GM23338 (cell line): ENCODE results near the gene ALX1. TPM values are rescaled to one million over a fixed set of nuclear protein-coding genes. Genes with fewer than 3 reads are reported as not detected.

ENCODE experiments used
- ATAC-seq: fragments of 200-7000 bp; cut with Tn5 transposase; 3 replicates; pipeline ENCODE4 v1.9.1; 2020
- DNase-seq: peaks from one replicate; pipeline ENCODE4 v3.0.0-alpha.2; 2015; ENCODE audit warnings: low spot score
- H2AFZ ChIP-seq: fragments of 200-600 bp; sonication (generic); 2 replicates; pipeline ENCODE4 v1.8.0; 2016; ENCODE audit warnings: antibody characterized with exemption, mild to moderate bottlenecking, moderate library complexity
- H3F3A ChIP-seq: fragments of 200-600 bp; sonication (generic); replicated peaks from 2 replicates; pipeline ENCODE4 v1.8.0; 2017; ENCODE audit warnings: antibody characterized with exemption, mixed run types, low read depth
- H3K27ac ChIP-seq: fragments of 200-600 bp; sonication (generic); 2 replicates; pipeline ENCODE4 v1.6.1; 2016; ENCODE audit warnings: low read depth
- H3K27me3 ChIP-seq: fragments of 200-600 bp; sonication (generic); 2 replicates; pipeline ENCODE4 v1.8.0; 2016; ENCODE audit warnings: mild to moderate bottlenecking, mixed run types, moderate library complexity; ENCODE audit not compliant: insufficient read depth
- H3K36me3 ChIP-seq: fragments of 200-600 bp; sonication (generic); 2 replicates; pipeline ENCODE4 v1.8.0; 2016; ENCODE audit warnings: mild to moderate bottlenecking; ENCODE audit not compliant: insufficient read depth
- H3K4me1 ChIP-seq: fragments of 200-600 bp; sonication (generic); 2 replicates; pipeline ENCODE4 v1.8.0; 2016; ENCODE audit warnings: mild to moderate bottlenecking, moderate library complexity; ENCODE audit not compliant: insufficient read depth
- H3K4me2 ChIP-seq: fragments of 200-600 bp; sonication (generic); 2 replicates; pipeline ENCODE4 v1.7.1; 2017; ENCODE audit warnings: mixed run types
- H3K4me3 ChIP-seq: fragments of 200-600 bp; sonication (generic); 2 replicates; pipeline ENCODE4 v1.6.1; 2016; ENCODE audit warnings: mixed run types
- H3K79me2 ChIP-seq: fragments of 200-600 bp; sonication (generic); replicated peaks from 2 replicates; pipeline ENCODE4 v1.8.0; 2017; ENCODE audit warnings: mild to moderate bottlenecking; ENCODE audit not compliant: insufficient read depth
- H3K9me2 ChIP-seq: fragments of 200-600 bp; sonication (generic); 2 replicates; pipeline ENCODE4 v1.8.0; 2017; ENCODE audit not compliant: insufficient read depth
- H4K20me1 ChIP-seq: fragments of 200-600 bp; sonication (generic); replicated peaks from 2 replicates; pipeline ENCODE4 v1.8.0; 2017; ENCODE audit warnings: mild to moderate bottlenecking; ENCODE audit not compliant: insufficient read depth
- H3K27ac Mint-ChIP-seq: 2 replicates; pipeline ENCODE4 v1.8.0; 2020; ENCODE audit warnings: inconsistent platforms, mild to moderate bottlenecking, moderate library complexity, mixed read lengths
- H3K27me3 Mint-ChIP-seq: 3 replicates; pipeline ENCODE4 v1.8.0; 2022; ENCODE audit warnings: low read depth, mild to moderate bottlenecking, moderate library complexity, mixed read lengths, inconsistent platforms; ENCODE audit not compliant: insufficient read depth, poor library complexity
- H3K36me3 Mint-ChIP-seq: 3 replicates; pipeline ENCODE4 v1.8.0; 2021; ENCODE audit warnings: low read depth, mild to moderate bottlenecking, inconsistent platforms, moderate library complexity, mixed read lengths
- H3K4me1 Mint-ChIP-seq: 3 replicates; pipeline ENCODE4 v1.8.0; 2020; ENCODE audit warnings: mild to moderate bottlenecking, inconsistent platforms, mixed read lengths
- H3K4me3 Mint-ChIP-seq: 3 replicates; pipeline ENCODE4 v1.8.0; 2021; ENCODE audit warnings: moderate library complexity, mild to moderate bottlenecking, inconsistent platforms, mixed read lengths
- H3K9me3 Mint-ChIP-seq: 3 replicates; pipeline ENCODE4 v1.8.0; 2020; ENCODE audit warnings: moderate library complexity, mild to moderate bottlenecking, inconsistent platforms, mixed read lengths
- CREB1 ChIP-seq: fragments of 250-450 bp; sonication (Bioruptor Pico); IDR thresholded peaks from 2 replicates; pipeline ENCODE4 v1.5.0; 2020; ENCODE audit warnings: low read depth, mild to moderate bottlenecking, moderate library complexity
- CTCF ChIP-seq, 2 experiments: fragments of 200-600 bp in 1 of 2; sonication (generic) in 1 of 2; conservative IDR thresholded peaks; 2 replicates each; pipeline versions ENCODE4 v1.5.1 to v1.6.1; 2016 to 2017; ENCODE audit warnings: antibody characterized with exemption in 2 of 2, low read depth in 2 of 2, mild to moderate bottlenecking in 2 of 2, moderate library complexity in 1 of 2
- ETS1 ChIP-seq: IDR thresholded peaks from 2 replicates; pipeline ENCODE4 v1.6.1; 2016; ENCODE audit warnings: antibody characterized with exemption
- EZH2phosphoT487 ChIP-seq: fragments of 200-600 bp; sonication (generic); IDR thresholded peaks from one replicate; pipeline ENCODE4 v1.8.1; 2018; ENCODE audit warnings: antibody characterized with exemption; ENCODE audit not compliant: unreplicated experiment
- NANOG ChIP-seq: IDR thresholded peaks from 2 replicates; pipeline ENCODE4 v1.6.1; 2016; ENCODE audit warnings: antibody characterized with exemption, borderline replicate concordance
- REST ChIP-seq: IDR thresholded peaks from one replicate; pipeline ENCODE4 v1.6.1; 2018; ENCODE audit warnings: antibody characterized with exemption; ENCODE audit not compliant: unreplicated experiment
- STAT1 ChIP-seq: IDR thresholded peaks from one replicate; pipeline ENCODE4 v1.6.1; 2016; ENCODE audit warnings: antibody characterized with exemption; ENCODE audit not compliant: unreplicated experiment
- ZNF114 ChIP-seq: fragments of 250-450 bp; sonication (Bioruptor Pico); IDR thresholded peaks from 2 replicates; pipeline ENCODE4 v1.5.0; 2020; ENCODE audit warnings: mild to moderate bottlenecking, moderate library complexity
- ZNF331 ChIP-seq: fragments of 250-450 bp; sonication (Bioruptor Pico); IDR thresholded peaks from 2 replicates; pipeline ENCODE4 v1.5.0; 2020; ENCODE audit warnings: low read depth, mild to moderate bottlenecking, moderate library complexity
- ZNF462 ChIP-seq: fragments of 250-450 bp; sonication (Bioruptor Pico); IDR thresholded peaks from 2 replicates; pipeline ENCODE4 v1.5.0; 2020; ENCODE audit warnings: mild to moderate bottlenecking, moderate library complexity
- polyA plus RNA-seq: library from polyadenylated mRNA; unstranded; fragments of >200 nt; fragmentation: Nextera tagmentation; extraction: Ambion mirVana; gene quantifications from 2 replicates; pipeline ENCODE4 v1.2.1, GENCODE V29; 2016
- total RNA-seq: library from RNA; depleted of rRNA; stranded (reverse); fragments of >200 nt; shearing (Covaris generic); gene quantifications from 2 replicates; pipeline ENCODE4 v1.2.3, GENCODE V29; 2014

Gene ALX1
- total and polyA plus RNA-seq, 2 experiments from 2014 or later, result 0.49 to 1.1 TPM

GRCh38 chr12:85299053-85299452 lies 19.0 kb downstream of the ALX1 start:
- no peaks in the 10 kb centered on the region for H4K20me1 ChIP-seq
- Mint-ChIP-seq H3K36me3 (no peaks in the 10 kb centered on the region), H3K4me1 (no peaks in the 10 kb centered on the region; the same call in 1 of the 3 replicates)

GRCh38 chr12:85301051-85301450 lies 21.0 kb downstream of the ALX1 start:
- Mint-ChIP-seq H3K36me3 (no peaks in the 10 kb centered on the region), H3K27me3 (no peaks in the 10 kb centered on the region), H3K4me1 (peaks cover under 1% of the 10 kb centered on the region; the same call in 2 of the 3 replicates), H3K4me3 (no peak overlapping the region), H3K27ac (no peak overlapping the region), H3K9me3 (no peaks in the 10 kb centered on the region)
- Histone ChIP-seq H3F3A (no peaks in the 10 kb centered on the region), H3K36me3 (no peaks in the 10 kb centered on the region), H4K20me1 (no peaks in the 10 kb centered on the region), H3K27me3 (no peaks in the 10 kb centered on the region), H3K79me2 (no peaks in the 10 kb centered on the region), H3K4me2 (no peak overlapping the region), H2AFZ (no peak overlapping the region), H3K9me2 (no peaks in the 10 kb centered on the region), H3K27ac (no peak overlapping the region), H3K4me3 (no peak overlapping the region), H3K4me1 (peaks cover 7% of the 10 kb centered on the region; the same call in 1 of the 2 replicates)
- DNase-seq (no peak), ATAC-seq (no peak)
- no peak for TF ChIP-seq ZNF331 (CRISPR knock-in tag)
- TF ChIP-seq ZNF114 (CRISPR knock-in tag), result no peak
- no peak for TF ChIP-seq CREB1
- no peak for TF ChIP-seq ETS1
- TF ChIP-seq NANOG, result no peak
- no peak for TF ChIP-seq CTCF (conservative IDR thresholded peaks at IDR 0.05; ENCODE audit: low read depth in 2 of 2)
- no peak for TF ChIP-seq REST
- TF ChIP-seq EZH2phosphoT487, result no peak
- no peak for TF ChIP-seq ZNF462 (CRISPR knock-in tag)

More at GRCh38 chr12:85299053-85299452, 19.0 kb downstream of the ALX1 start:
- H3K36me3 ChIP-seq, result no peaks in the 10 kb centered on the region
- no peaks in the 10 kb centered on the region for H3K4me1 ChIP-seq
- H3K79me2 ChIP-seq, result no peaks in the 10 kb centered on the region
- no peak for TF ChIP-seq STAT1
- no peaks in the 10 kb centered on the region for H3K27me3 Mint-ChIP-seq
- no peak overlapping the region for H3K27ac Mint-ChIP-seq
- H3F3A ChIP-seq, result no peaks in the 10 kb centered on the region
- H3K9me2 ChIP-seq, result no peaks in the 10 kb centered on the region
- H3K4me3 ChIP-seq, result no peak overlapping the region
- no peaks in the 10 kb centered on the region for H3K27me3 ChIP-seq
- no peak overlapping the region for H2AFZ ChIP-seq
- H3K27ac ChIP-seq, result no peak overlapping the region
- DNase-seq (no peak), ATAC-seq (no peak)
- no peak overlapping the region for H3K4me3 Mint-ChIP-seq
- no peaks in the 10 kb centered on the region for H3K9me3 Mint-ChIP-seq
- H3K4me2 ChIP-seq, result no peak overlapping the region
